NT2/D1 (cell line): ENCODE data around the gene POLE2.

Experiments
- SUZ12 ChIP-seq: IDR thresholded peaks from 2 replicates; pipeline ENCODE4 v1.6.1; 2011; ENCODE audit not compliant: insufficient read length, insufficient read depth; ENCODE audit errors: extremely low read depth
- YY1 ChIP-seq: IDR thresholded peaks from 2 replicates; pipeline ENCODE4 v1.6.1; 2011; ENCODE audit not compliant: insufficient read length, insufficient read depth

DNA sequence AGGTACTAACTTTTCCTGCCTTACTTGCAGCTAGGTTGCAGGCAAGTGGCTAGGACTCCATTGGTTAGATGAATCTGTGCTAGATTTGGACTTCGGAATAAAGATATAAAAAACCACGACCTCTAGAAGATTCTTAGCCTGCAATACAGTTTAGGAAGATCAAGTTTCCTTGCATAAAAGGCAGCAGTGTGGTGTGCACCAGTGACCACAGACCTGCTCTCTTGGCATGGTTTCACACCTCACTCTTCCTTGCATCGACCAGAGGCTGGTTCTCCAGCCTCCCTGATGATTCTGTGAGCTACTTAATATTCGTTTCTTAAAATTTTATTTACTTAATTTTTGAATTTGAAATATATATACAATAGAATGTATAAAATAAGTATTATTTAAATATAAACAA lies 14.7 kb upstream of the POLE2 start:
- TF ChIP-seq SUZ12 (no peak), YY1 (no peak)
